GM12874 (cell line): ENCODE results near the gene WNK2.

Experiments
- TF ChIP-seq, protein P1 (sequence below): IDR thresholded peaks from 2 replicates; pipeline ENCODE4 v1.5.1; 2011; ENCODE audit warnings: low read depth, mild to moderate bottlenecking, control low read depth, low read length, moderate library complexity; ENCODE audit not compliant: insufficient read depth

WNK2 gene

GRCh38 chr9:93254061-93254481, 70.1 kb downstream of the WNK2 start:
- TF ChIP-seq, protein P1, sequence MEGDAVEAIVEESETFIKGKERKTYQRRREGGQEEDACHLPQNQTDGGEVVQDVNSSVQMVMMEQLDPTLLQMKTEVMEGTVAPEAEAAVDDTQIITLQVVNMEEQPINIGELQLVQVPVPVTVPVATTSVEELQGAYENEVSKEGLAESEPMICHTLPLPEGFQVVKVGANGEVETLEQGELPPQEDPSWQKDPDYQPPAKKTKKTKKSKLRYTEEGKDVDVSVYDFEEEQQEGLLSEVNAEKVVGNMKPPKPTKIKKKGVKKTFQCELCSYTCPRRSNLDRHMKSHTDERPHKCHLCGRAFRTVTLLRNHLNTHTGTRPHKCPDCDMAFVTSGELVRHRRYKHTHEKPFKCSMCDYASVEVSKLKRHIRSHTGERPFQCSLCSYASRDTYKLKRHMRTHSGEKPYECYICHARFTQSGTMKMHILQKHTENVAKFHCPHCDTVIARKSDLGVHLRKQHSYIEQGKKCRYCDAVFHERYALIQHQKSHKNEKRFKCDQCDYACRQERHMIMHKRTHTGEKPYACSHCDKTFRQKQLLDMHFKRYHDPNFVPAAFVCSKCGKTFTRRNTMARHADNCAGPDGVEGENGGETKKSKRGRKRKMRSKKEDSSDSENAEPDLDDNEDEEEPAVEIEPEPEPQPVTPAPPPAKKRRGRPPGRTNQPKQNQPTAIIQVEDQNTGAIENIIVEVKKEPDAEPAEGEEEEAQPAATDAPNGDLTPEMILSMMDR: no peak

DNA sequence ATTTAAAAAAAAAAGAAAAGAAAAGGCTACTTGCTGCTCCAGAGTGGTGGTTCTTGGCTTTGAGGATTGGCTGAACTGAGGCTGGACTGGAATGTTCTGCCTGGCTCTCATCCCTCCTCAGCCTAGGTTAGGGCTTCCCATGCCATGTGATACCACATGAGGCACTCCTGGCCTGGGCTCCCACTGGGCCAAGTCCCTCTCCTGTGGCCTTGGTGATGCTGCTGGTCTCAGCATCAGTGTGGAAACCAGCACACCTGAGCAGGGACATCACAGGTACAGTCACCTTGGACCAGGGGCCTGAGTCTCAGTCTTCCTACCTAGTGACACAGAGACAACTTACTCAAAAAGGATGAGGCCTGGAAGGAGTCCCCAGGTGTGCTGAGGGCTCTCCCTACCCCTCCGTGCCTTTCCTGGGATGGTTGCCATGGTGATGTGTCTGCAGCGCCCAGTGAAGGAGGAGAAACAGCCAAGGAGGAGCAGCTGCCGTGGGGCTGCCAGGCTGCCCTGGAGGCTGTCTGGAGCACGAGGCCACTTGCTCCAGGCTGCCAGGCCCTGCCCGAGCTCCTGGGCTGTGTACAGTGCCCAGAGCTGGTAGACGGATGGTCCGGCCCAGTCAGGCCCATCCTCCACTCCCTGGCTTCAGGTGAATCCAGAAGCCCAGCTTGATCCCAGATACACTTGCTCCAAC, 71.0 kb downstream of the WNK2 start:
- TF ChIP-seq, protein P1: no peak

DNA sequence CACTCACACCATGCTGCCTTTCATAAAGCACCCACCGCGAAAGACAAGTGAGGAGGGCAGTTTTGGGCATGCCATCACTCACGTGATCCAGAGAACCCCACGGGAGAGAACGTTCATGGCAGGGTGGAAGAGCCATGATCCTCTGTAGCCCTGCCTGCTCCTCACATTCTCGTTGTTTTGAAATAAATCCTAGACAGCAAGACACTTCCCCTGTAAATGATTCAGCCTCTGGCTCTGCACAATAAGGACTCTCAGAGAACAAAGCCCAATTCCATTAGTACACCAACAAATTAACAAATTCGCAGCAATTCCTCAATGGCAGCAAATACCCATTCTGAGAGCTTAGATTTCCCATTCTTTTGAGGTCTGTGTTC, 71.5 kb downstream of the WNK2 start:
- TF ChIP-seq, protein P1: no peak

DNA sequence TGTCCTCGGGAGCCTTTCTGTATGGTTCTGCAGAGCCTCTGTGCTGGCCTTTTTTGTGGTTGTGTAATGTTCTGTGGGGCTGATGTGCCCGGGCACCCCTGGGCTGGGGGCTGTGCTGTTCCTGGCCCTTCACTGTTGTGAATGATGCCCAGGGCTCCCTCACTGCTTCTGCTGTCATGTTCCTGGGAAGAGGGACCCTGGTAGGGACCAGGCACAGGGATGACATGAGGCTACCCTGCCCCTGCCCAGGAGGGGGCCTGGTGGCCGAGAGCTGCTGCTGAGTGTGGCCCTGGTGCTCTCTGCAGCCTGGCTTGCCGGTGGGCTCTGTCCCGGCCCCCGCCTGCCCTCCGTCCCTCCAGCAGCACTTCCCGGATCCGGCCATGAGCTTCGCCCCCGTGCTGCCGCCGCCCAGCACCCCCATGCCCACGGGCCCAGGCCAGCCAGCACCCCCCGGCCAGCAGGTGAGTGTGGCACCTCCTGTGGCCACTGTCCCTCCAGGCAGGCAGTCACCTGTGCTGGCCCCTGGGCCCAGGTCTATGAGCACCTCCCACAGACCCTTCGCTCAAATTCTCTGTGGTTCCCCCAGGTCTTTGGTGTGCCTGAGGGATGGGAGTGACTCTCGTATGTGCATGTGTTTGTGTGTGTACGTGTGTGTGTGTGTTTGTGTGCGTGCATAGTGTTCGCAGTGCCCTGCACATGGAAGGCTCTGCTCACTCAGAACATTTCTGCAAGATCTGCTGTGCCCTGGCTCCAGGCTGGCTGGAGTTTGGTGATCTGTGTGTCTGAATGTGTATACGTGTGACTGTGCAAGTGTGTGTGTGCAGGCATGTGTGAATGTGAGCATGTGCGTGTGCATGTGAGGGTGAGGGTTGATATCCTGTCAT, 72.3 kb downstream of the WNK2 start:
- TF ChIP-seq, protein P1: no peak

GRCh38 chr9:93256878-93257807, 73.2 kb downstream of the WNK2 start:
- TF ChIP-seq, protein P1: no peak

- TF ChIP-seq, protein P1: no peak
These were observed 73.9 kb downstream of the WNK2 start for GRCh38 chr9:93257808-93258331.
